Large intestine (tissue), 3 donors: ENCODE measurements around the gene FTL. TPM values are rescaled to one million over a fixed set of nuclear protein-coding genes. Genes with fewer than 3 reads are reported as not detected.
"Not testable (repeated sequence)": the region's sequence is repeated elsewhere in the genome, so short reads cannot be mapped to it uniquely, and the experiment has no call there.

Experiments used
- DNase-seq, 2 donors: peaks; one replicate each; pipeline versions ENCODE4 v3.0.0 to v3.0.0-alpha.2; 2013
- H3K27ac ChIP-seq: one replicate; pipeline ENCODE4 v1.5.1; 2013; ENCODE audit warnings: low read length
- H3K27me3 ChIP-seq: 2 replicates; pipeline ENCODE4 v1.6.1; 2013; ENCODE audit warnings: low read length; ENCODE audit not compliant: control insufficient read depth, insufficient read depth
- H3K36me3 ChIP-seq: 2 replicates; pipeline ENCODE4 v1.6.1; 2013; ENCODE audit warnings: low read length; ENCODE audit not compliant: control insufficient read depth, insufficient read depth
- H3K4me1 ChIP-seq: one replicate; pipeline ENCODE4 v1.6.1; 2013; ENCODE audit warnings: low read length; ENCODE audit not compliant: control insufficient read depth, insufficient read depth
- H3K4me3 ChIP-seq: one replicate; pipeline ENCODE4 v1.5.1; 2013; ENCODE audit warnings: low read length
- H3K9me3 ChIP-seq: one replicate; pipeline ENCODE4 v1.6.1; 2013; ENCODE audit warnings: mild to moderate bottlenecking, low read depth, low read length, moderate library complexity; ENCODE audit not compliant: control insufficient read depth
- WGBS: methylation state at CpG from one replicate; pipeline ENCODE4 v1.1.5; 2013; ENCODE audit warnings: low lambda C conversion rate; ENCODE audit not compliant: insufficient coverage; 5-methylcytosine and 5-hydroxymethylcytosine counted together
- polyA plus RNA-seq: library from polyadenylated mRNA; unstranded; fragments of 120-200 nt; gene quantifications from one replicate; pipeline ENCODE4 v1.2.1, GENCODE V29; 2013

Gene FTL
- polyA plus RNA-seq, 1 donor, result 6,937 TPM

DNA sequence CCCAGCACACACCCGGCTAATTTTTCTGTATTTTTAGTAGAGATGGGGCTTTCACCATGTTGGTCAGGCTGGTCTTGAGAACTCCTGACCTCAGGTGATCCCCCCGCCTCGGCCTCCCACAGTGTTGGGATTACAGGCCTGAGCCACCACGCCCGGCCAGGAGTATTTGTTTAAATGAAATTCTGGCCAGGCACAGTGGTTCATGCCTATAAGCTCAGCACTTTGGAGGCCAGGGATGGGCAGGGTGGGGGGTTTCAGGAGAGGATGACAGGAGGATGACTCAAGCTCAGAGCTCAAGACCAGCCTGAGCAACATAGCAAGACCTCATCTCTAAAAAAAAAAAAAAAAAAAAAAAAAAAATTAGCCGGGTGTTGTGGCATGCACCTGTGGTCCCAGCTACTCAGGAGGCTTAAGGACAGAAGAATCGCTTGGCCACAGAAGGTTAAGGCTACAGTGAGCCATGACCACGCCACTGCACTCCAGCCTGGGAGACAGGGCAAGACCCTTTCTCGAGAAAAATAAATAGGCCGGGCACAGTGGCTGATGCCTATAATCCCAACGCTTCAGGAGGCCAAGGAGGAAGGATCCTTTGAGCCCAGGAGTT is 39.8 kb upstream of the FTL start:
- WGBS, result 20% methylated on average over 1 of the region's 11 CpGs

DNA sequence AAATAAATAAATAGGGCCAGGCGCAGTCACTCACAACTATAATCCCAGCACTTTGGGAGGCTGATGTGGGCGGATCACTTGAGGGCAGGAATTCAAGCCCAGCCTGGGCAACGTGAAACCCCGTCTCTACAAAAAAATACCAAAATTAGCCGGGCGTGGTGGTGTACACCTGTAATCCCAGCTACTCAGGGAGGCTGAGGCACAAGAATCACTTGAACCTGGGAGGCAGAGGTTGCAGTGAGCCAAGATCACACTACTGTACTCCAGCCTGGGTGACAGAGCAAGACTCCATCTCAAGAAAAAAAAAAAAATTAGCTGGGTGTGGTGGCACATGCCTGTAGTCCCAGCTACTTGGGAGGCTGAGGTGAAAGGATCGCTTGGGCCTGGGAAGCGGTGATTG is 39.2 kb upstream of the FTL start:
- peaks cover 23% of the 10 kb centered on the region for H3K36me3 ChIP-seq
- H3K27ac ChIP-seq, H3K27me3 ChIP-seq, H3K4me3 ChIP-seq, DNase-seq, H3K4me1 ChIP-seq, H3K9me3 ChIP-seq: not testable (repeated sequence)
- no CpG with 5 or more reads among the region's 8 CpGs for WGBS

More for the DNA sequence above, 39.8 kb upstream of the FTL start:
- H3K27me3 ChIP-seq, result no peaks in the 10 kb centered on the region
- H3K9me3 ChIP-seq, result no peaks in the 10 kb centered on the region
- no peaks in the 10 kb centered on the region for H3K4me1 ChIP-seq
- DNase-seq, result no peak
- H3K27ac ChIP-seq, result no peak overlapping the region
- H3K36me3 ChIP-seq, result peaks cover 28% of the 10 kb centered on the region
- no peak overlapping the region for H3K4me3 ChIP-seq

DNA sequence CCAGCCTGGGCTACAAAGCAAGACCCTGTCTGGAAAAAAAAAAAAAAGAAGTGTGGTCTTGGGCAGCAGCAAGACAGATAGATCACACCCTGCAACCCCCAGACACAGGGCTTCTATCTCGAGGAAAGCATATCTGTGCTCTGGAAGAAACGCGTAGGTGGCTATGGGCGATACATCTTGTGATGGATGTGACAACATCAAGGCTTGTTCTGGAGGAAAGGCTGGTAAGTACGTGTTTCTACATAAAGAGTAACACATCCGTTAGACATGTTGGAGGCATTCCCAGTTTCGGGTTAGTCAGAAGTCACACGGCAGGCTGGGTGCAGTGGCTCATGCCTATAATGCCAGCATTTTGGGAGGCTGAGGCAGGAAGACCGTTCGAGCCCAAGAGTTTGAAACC is 38.2 kb upstream of the FTL start:
- no peaks in the 10 kb centered on the region for H3K27me3 ChIP-seq
- WGBS, result 50% methylated on average over 1 of the region's 10 CpGs

DNA sequence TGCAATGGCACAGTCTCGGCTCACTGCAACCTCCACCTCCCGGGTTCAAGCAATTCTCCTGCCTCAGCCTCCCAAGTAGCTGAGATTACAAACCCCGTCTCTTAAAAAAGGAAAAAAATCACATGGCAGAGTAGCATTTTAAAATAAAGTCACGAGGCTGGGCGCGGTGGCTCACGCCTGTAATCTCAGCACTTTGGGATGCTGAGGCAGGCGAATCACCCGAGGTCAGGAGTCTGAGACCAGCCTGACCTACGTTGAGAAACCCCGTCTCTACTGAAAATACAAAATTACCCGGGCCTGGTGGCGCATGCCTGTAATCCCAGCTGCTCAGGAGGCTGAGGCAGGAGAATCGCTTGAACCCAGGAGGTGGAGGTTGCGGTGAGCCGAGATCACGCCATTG is 37.4 kb upstream of the FTL start:
- not testable (repeated sequence) for H3K4me3 ChIP-seq, H3K36me3 ChIP-seq, H3K27me3 ChIP-seq, H3K4me1 ChIP-seq, H3K9me3 ChIP-seq, H3K27ac ChIP-seq, DNase-seq
- WGBS, result no CpG with 5 or more reads among the region's 17 CpGs

More for the DNA sequence above, 38.2 kb upstream of the FTL start:
- Histone ChIP-seq H3K9me3 (no peaks in the 10 kb centered on the region), H3K36me3 (peaks cover 13% of the 10 kb centered on the region), H3K4me3 (no peak overlapping the region), H3K27ac (no peak overlapping the region), H3K4me1 (no peaks in the 10 kb centered on the region)
- peak in 1 of 2 donors; percentile 26 for DNase-seq

DNA sequence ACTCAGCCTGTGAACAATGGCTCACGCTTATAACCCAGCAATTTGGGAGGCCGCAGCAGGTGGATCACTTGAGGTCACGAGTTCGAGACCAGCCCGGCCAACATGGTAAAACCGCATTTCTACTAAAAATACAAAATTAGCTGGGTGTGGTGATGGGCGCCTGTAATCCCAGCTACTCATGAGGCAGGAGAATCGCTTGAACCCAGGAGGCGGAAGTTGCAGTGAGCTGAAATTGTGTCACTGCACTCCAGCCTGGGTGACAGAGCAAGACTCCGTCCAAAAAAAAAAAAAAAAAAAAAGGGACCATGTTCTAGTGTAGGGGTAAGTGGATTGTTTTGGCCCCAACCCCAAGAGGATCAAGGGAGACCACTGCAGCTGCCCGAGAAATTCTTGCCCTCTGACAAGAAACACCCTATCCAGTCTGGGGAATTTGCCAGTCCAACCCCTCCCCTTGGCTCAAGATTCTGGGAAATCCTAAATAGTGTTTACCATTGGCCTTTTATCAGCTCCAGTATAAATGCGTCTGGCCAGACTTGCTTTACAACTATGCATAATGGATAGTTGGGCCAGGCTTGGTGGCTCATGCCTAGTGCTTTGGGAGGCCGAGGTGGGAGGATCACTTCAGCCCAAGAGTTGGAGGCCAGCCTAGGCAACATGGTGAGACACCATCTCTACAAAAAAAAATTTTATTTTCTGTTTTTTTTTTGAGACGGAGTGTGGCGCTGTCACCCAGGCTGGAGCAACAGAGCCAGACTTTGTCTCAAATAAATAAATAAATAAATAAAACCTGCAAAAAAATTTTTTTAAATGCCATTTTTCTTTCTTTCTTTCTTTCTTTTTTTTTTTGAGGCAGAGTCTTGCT is 36.7 kb upstream of the FTL start:
- Histone ChIP-seq H3K36me3 (peaks cover 2% of the 10 kb centered on the region), H3K27me3 (peaks cover 3% of the 10 kb centered on the region), H3K4me3 (no peak overlapping the region), H3K9me3 (no peaks in the 10 kb centered on the region), H3K27ac (no peak overlapping the region), H3K4me1 (peaks cover 4% of the 10 kb centered on the region)
- WGBS, result 100% methylated on average over 1 of the region's 15 CpGs
- no peak for DNase-seq

DNA sequence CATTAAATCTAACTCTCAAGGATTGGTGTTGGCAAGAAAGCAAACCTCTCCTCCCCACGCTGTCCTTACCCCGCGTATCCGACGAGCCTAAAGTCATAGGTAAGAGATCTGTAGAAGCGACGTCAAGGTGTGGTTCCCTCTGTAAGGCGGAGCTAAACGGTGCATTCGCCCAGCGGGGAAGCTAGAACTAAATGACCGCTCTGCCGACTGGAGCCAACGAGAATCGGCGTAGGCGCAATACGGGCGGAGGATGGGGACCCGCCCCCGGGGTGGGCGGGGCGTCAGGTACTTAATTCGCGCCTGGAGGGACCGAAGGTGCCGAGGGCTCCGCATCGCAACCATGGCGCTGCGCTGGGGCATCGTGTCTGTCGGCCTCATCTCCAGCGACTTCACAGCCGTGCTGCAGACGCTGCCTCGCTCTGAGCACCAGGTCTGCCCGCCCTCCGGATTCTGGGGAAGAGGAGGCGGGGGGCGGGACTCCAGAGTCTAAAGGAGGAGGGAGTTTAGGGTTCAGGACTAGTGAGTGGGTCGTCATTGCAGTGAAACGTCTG is 31.7 kb upstream of the FTL start, which contains the start of gene DHDH:
Gene DHDH, plus strand, starts transcription at position 318 of the 551 bp plus-strand sequence. Its CDS starts 23 bp downstream, at position 341.
- WGBS, result 0% methylated on average over 1 of the region's 43 CpGs
- peak within 1 kb of the TSS; percentile 35 for H3K27ac ChIP-seq
- peak; percentile 87 to 94 for DNase-seq

DNA sequence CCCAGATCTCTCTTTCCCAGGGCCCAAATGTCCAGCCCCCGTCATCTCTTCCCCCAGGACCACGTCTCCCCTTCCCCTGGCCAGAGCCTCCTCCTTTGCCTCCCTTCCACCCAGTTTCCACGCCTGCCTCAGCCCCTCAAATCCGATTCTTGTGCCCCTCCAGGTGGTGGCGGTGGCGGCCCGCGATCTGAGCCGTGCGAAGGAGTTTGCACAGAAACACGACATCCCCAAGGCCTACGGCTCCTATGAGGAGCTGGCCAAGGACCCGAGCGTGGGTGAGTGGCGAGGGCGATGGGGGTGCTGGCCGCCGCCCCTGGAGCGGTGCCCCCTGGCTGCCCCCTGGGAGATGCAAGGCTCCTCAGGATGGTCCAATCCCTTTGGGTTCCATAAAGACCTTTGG is 30.3 kb upstream of the FTL start:
- Histone ChIP-seq H3K4me1 (peaks cover 18% of the 10 kb centered on the region), H3K27me3 (peaks cover 3% of the 10 kb centered on the region), H3K36me3 (no peaks in the 10 kb centered on the region), H3K27ac (no peak overlapping the region), H3K4me3 (no peak overlapping the region), H3K9me3 (peaks cover 14% of the 10 kb centered on the region)
- 92% methylated on average over 2 of the region's 19 CpGs for WGBS
- no peak for DNase-seq

More for the DNA sequence above, 31.7 kb upstream of the FTL start, which contains the start of gene DHDH:
- peak within 1 kb of the TSS; percentile 48 for H3K4me3 ChIP-seq
- H3K4me1 ChIP-seq, result peaks cover 18% of the 10 kb centered on the region
- H3K9me3 ChIP-seq, result peaks cover 14% of the 10 kb centered on the region
- peaks cover 3% of the 10 kb centered on the region for H3K27me3 ChIP-seq
- no peaks in the 10 kb centered on the region for H3K36me3 ChIP-seq

DNA sequence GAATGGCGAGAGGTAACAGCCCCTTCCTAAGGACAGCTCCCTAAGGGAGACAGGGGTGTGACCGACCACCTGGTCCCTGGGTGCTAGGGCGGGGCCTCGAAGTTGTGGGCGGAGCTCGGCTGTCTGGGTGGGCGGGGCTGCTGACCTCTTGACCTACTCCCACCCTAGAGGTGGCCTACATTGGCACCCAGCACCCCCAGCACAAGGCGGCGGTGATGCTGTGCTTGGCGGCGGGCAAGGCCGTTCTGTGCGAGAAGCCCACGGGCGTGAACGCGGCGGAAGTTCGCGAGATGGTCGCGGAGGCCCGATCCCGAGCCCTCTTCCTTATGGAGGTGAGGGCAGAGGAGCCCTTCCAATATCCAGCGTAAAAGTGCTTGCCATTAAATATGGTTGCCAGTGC is 29.2 kb upstream of the FTL start:
- Histone ChIP-seq H3K9me3 (peaks cover 20% of the 10 kb centered on the region), H3K27me3 (peaks cover 3% of the 10 kb centered on the region), H3K36me3 (no peaks in the 10 kb centered on the region), H3K27ac (no peak overlapping the region), H3K4me3 (no peak overlapping the region), H3K4me1 (peaks cover 18% of the 10 kb centered on the region)
- DNase-seq, result no peak
- no CpG with 5 or more reads among the region's 25 CpGs for WGBS

DNA sequence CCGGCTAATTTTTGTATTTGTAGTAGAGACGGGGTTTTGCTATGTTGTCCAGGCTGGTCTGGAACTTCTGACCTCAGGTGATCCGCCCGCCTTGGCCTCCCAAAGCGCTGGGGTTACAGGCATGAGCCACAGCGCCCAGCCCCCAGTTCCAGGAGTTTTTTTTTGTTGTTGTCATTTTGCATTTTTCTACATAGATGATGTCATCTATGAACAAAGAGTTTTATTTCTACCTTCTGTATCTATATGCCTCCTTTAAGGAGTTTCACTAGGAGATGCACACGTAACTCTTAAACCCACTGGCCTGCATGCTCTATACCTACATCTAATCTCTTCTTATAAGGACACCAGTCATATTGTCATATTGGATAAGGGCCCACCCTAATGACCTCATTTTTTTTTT is 26.9 kb upstream of the FTL start:
- H3K27ac ChIP-seq, result no peak overlapping the region

DNA sequence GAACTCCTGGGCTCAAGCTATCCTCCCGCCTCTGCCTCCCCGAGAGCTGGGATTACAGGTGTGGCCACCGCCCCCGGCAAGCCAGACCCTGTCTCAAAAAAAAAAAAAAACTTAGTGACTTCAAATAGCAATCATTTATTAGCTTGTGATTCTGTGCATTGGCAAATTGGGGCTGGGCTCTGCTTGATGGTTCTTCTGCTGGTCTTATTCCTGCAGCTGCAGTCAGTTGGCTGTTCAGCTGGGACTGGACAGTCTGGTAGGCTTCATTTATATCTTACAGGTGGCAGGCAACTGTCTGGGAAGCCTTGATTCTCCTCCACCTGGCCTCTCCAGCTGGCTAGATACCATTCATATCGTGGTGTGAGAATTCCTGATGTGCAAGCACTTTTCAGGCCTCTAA is 24.2 kb upstream of the FTL start:
- Histone ChIP-seq H3K27me3 (no peaks in the 10 kb centered on the region), H3K4me1 (peaks cover 4% of the 10 kb centered on the region), H3K27ac (no peak overlapping the region), H3K36me3 (no peaks in the 10 kb centered on the region), H3K4me3 (no peak overlapping the region), H3K9me3 (peaks cover 18% of the 10 kb centered on the region)
- no peak for DNase-seq
- no CpG with 5 or more reads among the region's 5 CpGs for WGBS

More for the DNA sequence above, 26.9 kb upstream of the FTL start:
- Histone ChIP-seq H3K9me3 (peaks cover 22% of the 10 kb centered on the region), H3K36me3 (no peaks in the 10 kb centered on the region), H3K4me1 (peaks cover 14% of the 10 kb centered on the region), H3K27me3 (no peaks in the 10 kb centered on the region), H3K4me3 (no peak overlapping the region)
- DNase-seq, result no peak
- WGBS, result 100% methylated on average over 1 of the region's 7 CpGs
